Ecto neural progenitor cell (in vitro differentiated cells): ENCODE measurements around the gene C19orf44.
"Not testable (repeated sequence)": the region's sequence is repeated elsewhere in the genome, so short reads cannot be mapped to it uniquely, and the experiment has no call there.

Experiments
- DNase-seq: peaks from one replicate; pipeline ENCODE4 v3.0.0-alpha.2; 2018; ENCODE audit warnings: low spot score

The C19orf44 gene

DNA sequence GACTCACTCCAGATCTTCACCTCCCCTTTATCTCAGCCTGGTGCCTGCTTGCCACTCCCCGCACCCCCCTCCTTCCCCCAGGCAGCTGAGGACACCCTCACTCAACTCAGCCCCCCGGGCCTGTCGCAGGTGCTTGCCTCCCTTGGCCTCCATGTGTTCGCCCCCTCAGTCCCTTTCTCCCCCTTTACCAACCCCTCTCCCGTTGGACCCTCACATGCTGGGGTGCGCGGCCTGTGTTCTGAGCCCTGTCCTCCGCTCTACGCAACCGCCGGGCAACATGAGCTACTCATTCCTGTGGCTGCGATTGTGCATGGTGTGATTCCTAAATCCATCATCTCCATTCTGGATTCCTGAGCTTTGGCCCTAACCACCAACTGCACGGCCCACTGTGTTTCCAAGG is 40.9 kb downstream of the C19orf44 start:
- DNase-seq: no peak

DNA sequence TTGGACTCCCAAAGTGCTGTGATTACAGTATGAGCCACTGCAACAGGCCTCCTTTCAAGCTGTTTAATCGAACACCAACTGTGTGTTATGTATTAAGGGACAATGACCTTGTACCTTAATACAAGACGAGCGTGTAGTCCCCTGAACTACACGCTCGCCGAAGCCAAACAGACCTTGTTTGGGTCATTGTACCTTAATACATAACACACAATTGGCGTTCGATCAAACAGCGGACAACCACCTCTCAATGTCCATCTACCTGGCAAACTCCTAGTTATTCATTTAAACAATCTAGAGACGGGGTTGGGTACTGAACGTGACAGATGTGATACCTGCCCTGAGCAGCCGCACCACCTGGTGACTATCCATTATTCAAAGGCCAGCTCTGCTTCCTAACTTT is 44.8 kb downstream of the C19orf44 start:
- no peak for DNase-seq

DNA sequence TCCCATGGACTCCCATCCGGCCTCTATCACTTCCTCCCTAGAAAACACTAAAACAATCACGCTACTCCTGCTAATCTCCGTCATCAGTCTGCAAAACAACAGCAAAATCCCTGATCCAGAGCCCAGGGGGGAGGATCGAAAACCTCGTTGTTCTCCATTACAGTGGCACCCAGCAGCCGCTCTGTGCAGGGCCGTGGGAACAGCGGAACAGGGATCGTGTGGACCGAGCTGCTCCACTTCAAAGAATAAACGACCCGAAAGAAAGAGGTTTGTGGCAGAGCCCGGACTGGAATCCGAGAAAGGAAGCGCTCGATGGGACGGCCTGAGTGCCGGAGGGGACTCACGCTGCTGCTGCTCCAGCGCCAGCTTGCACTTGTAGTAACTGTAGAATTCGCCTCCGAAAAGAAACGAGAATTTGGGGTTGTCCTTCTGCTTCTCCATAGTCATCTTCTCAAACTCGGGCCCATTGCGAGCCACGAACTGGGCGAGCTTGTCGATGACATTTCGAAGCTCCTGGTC is 45.4 kb downstream of the C19orf44 start:
- DNase-seq: no peak

DNA sequence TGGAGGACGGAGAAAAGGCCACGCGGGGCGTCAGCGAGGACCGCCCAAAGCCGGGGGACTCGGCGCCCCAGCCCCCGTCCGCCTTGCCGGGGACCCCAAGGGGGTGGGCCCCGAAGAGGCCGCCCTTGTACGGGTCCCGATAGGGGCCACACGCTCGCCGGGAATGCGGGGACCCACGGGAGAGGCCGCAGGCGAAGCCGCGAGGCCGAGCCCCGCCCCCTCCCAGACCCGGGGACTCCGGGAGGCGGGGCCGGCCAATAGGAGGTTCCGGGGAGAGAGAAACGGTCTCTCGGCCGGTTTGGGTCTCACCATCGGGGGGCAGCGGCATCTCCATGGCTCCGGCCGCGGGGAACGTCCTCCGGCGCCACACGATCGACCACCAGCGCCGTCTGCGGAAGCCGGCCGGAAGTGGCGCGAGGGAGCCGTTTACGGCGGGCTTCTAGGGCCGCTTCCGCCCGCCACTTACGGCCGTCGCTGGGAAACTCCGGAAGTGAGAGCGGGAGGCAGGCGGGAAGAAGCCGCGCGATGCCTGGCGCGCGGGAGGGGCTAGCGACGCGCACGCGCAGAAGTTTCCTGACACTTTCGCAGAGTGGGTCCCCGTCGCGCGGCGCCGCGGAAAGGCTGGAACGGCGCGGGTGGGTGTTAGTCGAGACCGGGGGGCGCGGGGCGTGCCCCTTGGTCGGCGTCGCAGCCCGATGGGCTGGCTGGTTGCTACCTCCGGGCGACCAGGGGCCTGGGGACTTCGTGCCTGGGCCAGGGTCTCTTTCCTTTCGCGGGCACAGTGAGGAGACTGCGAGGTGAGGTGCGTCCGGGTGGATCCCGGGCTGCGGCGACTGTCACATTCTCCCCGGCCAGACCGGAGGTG is 46.1 kb downstream of the C19orf44 start, which contains the start of gene CHERP:
Gene CHERP (minus strand): TSS at position 393 of the 865 bp plus-strand sequence. CDS start 59 bp downstream, at position 334.
- peak; percentile 95 for DNase-seq

DNA sequence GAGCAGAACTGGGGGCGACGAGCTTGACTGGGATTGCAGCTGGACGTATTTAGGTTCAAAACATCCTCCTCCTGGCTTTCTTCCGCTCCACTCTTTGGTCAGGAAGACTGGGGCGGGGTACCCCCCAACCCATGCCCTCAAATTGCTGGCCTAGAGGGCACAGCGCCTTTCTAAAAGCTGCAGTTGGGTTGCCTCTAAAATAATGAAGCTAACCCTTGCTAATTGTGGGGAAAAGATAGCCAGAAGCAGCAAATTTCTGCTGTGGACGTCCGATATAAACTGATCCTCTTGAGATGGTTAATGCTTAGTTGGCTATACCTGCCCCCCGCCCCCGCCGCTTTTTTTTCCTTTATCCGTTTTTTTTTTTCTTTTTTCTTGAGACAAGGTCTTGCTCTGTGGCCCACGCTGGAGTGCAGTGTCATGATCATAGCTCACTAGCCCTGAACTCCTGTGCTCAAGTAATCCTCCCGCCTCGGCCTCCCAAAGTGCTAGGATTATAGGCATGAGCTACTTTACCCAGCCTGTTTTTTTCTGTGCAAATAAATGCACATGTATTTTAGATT is 46.8 kb downstream of the C19orf44 start:
- no peak for DNase-seq

DNA sequence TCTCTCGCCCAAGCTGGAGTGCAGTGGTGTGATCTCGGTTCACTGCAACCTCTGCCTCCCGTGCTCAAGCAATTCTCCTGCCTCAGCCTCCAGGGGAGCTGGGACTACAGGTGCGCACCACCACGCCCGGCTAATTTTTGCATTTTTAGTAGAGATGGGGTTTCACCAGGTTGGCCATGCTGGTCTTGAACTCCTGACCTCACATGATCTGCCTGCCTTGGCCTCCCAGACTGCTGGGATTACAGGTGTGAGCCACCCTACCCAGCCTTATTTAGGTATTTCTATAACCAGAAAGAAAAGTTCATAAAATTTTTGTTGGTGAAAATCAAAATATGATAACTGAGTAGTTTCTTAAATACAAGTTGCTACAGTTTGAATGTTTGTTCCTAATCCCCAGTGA is 47.5 kb downstream of the C19orf44 start:
- not testable (repeated sequence) for DNase-seq

DNA sequence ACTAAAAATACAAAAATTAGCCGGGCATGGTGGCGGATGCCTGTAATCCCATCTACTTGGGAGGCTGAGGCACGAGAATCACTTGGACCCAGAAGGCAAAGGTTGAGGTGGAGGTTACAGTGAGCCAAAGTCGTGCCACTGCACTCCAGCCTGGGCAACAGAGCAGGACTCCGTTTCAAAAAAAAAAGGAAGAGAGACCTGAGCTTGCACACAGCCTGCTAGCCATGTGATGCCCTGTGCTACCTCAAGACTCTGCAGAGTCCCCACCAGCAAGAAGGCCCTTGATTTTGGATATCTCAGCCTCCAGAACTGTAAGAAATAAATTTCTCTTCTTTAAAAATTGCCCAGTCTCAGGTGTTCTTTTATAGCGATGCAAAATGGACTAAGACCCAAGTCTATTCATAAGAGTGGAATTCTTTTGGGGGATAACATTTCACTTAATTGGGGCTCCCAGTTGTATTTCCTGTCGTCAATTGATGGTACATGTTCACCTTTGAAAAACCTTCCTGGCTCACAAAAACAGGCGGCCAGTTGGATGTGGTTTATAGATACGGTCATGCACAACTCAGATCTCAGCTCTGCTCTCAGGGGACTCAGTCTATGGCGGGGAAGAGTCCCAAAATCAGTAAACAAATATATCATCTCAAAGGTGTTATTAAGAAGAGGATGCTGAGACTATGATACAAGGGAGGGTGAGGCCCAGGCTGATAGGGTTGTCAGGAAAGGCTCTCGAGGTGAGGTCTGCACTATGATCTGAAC is 48.5 kb downstream of the C19orf44 start:
- no peak for DNase-seq

DNA sequence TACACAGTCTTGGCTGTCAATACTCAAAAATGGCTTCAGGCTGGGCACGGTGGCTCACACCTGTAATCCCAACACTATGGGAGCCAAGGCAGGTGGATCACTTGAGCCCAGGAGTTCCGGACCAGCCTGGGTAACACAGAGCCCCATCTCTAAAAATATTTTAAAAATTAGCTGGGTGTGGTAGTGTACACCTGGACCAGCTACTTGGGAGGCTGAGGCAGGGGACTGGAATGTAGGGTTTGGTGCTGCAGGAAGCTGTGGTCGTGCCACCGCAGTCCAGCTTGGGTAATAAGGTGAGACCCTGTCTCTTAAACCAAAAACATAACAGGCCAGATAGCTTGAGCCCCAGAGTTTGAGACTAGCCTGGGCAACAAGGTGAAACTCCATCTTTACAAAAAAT is 52.8 kb downstream of the C19orf44 start:
- no peak for DNase-seq

DNA sequence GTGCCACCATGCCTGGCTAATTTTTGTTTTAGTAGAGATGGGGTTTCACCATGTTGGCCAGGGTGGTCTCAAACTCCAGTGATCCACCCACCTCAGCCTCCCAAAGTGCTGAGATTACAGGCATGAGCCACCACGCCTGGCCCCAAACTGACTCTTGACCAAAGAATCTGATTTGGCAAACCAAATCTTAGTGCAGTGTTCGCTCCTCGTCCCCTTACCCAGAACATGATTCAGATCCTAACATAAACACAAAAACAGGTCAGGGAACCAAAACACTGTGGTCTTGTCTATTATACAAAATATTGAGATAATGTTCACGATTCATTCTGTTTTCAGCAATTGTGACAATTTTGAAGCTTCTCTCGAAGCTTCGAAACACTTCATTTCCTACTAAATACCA is 55.7 kb downstream of the C19orf44 start:
- DNase-seq: not testable (repeated sequence)

DNA sequence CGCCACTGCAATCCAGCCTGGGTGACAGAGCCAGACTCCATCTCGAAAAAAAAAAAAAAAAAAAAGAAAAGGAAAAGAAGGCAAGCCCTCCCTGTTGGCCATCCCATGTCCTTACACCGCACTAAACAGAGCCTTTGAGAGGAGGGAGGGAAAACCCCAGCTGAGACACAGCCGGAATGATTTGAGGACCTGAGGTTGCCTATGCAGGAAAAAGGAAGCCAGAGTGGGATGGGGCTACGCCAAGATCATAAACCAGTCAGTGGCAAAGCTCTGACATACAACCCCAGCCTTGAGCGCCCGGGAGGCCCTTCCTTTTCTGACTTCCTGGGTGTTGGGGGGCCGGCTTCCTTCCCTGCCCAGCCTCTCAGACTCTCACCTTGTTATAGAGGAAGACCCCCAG is 58.6 kb downstream of the C19orf44 start:
- DNase-seq: no peak

DNA sequence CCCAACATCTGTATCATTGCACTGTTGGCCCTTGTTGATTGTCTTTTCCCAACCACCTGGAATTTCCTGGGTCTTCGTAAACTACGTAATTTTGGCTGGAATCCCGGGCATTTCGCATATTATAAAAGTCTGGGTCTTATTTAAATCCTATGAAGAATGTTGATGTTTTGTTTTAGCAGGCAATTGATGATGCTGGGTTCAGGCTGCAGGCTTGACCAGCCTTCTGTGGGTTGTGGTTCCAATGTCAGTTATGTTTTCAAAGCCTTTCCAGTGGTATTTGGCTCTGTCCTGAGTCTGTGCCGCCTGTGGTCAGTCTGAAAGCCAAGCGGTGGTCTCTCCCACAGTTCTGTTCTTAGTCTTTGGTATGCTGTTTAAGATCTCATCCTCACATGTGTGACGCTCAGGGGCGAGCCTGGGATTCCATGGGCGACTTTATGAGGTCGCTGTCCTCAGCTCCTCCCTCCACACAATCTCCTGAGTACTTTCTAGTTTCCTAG is 63.6 kb downstream of the C19orf44 start:
- no peak for DNase-seq

DNA sequence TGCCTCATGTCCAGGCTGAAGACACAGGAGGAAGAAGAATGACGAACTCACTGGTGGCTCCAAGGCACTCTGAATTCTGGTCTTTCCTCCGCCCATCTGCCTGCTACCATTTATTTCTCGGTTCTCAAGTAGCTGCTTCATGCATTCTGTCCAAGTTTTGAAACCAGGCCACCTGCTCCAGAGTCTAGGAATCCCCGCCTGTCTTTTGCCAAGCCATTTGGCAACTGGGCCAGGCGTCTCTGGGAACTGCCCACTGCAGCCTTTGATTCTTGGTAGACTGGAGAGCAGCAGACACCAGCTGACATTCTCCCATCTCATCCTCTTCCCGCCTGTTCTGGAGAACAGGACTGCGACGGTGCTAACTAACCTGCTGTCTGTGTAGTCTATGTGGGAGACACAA is 65.2 kb downstream of the C19orf44 start:
- DNase-seq: no peak

DNA sequence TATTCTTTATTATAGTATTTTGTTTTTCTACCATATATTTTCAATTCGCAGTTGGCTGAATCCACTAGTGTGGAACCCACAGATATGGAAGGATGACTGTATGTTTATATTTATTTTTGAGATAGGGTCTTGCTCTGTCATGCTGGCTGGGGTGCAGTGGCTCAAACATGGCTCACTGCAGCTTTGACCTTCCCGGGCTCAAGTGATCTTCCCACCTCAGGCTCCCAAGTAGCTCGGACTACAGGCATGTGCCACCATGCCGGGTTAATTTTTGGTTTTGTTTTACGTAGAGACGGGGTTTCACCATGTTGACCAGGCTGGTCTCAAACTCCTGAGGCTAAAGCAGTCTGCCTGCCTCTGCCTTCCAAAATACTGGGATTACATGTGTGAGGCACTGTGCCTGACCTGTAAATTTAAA is 66.4 kb downstream of the C19orf44 start:
- DNase-seq: no peak

DNA sequence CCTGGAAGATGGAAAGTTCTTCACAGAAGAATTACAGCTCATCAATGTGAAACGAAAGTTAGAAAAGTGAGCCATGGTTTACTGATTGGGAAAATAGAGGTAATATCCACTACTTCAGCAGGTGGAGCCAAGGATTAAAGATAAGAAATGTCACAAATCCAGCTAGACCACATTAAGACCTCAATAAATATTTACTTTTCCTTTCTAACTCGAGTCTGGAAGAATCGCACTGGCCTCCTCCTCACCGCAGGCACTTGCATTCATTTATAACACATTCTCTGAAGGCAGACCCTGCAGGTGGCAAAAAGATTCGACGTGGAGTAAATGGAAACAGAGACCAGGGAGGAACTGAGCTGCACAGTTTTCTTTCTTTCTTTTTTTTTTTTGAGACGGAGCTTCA is 68.6 kb downstream of the C19orf44 start:
- DNase-seq: no peak

DNA sequence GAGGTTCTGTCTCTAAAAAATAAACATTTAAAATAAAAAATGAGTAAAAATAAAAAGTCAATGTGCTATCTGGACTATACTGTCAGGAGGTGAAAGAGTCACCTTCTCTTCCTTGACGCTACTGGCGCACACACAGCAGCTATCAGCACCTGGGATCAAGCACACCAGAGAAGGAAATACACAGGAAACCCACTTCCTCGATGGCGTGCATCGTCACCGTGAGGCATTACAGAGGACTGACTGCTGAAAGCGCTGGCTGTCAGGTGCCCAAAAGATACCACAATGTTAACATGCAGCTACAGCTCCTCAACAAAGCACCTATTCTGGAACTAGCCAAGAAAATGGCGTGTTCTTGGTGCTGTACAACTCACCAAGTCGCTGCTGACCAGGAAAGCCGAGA is 70.0 kb downstream of the C19orf44 start:
- no peak for DNase-seq

DNA sequence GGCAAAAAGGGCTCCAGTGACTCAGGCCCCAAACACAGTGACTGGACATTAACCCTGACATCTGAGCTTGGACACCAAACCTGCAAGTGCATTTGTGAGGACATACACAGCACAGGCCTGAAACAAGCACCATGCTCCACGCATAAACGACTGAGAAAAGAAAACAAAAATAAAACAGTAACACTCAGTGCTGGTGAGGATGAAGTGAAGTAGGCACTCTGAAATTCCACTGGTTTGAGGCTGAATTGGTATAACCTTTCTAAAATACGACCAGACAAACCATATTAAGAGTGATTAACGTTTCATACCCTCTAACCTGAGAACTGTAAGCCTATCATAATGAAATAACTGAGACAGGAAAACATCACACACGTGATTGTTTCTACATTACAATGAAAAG is 70.5 kb downstream of the C19orf44 start:
- no peak for DNase-seq

DNA sequence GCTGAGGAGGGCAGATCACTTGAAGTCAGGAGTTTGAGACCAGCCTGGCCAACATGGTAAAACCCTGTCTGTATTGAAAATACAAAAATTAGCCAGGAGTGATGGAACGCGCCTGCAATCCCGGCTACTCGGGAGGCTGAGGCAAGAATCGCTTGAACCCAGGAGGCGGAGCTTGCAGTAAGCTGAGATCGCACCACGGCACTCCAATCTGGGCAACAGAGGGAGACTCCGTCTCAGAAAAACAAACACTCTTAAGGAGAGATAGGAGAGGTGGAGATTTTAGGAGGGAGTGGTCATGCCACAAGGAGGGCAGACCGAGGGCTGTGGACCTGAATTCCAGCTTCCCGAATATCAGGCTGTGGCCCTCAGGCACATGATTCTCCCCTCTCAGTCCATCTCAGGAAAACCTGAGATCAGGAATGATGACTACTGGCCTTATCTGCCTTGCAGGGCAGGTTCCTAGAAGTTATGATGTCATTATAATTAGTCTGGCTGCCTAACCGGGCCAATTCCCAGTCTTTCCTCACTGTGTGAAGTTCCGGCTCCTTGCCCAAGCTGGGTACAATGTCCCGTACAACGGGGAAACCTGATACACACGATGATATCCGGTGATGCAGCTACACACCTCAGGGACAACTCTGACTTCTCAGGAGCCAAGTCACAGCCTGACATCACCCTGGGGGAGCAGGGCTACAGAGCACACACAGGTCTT is 73.6 kb downstream of the C19orf44 start:
- DNase-seq: no peak
